Kidney (tissue), 14 donors: ENCODE results near the gene GAN. TPM values are rescaled to one million over a fixed set of nuclear protein-coding genes. Genes with fewer than 3 reads are reported as not detected.

Experiments used
- DNase-seq, 5 donors: peaks; one replicate each; pipeline ENCODE4 v3.0.0-alpha.2; 2013 to 2020
- FAIRE-seq: peaks from 2 replicates; lab custom pipeline; 2012; peaks lifted over from hg19 to GRCh38; lab: Jason Lieb, UNC
- H3K27ac ChIP-seq, 2 donors: one replicate each; pipeline ENCODE4 v1.7.0; 2013; ENCODE audit warnings: low read depth in 2 of 2, low read length in 2 of 2, inconsistent platforms in 1 of 2
- H3K27me3 ChIP-seq: one replicate; pipeline ENCODE4 v1.7.1; 2013; ENCODE audit warnings: low read length, inconsistent platforms; ENCODE audit not compliant: control insufficient read depth, insufficient read depth
- H3K36me3 ChIP-seq, 3 donors: one replicate each; pipeline versions ENCODE4 v1.7.0 to v1.7.1; 2013; ENCODE audit warnings: low read length in 3 of 3, control low read depth in 1 of 3, inconsistent platforms in 1 of 3; ENCODE audit not compliant: insufficient read depth in 3 of 3, control insufficient read depth in 2 of 3
- H3K4me1 ChIP-seq, 3 donors: one replicate each; pipeline versions ENCODE4 v1.7.0 to v1.7.1; 2013; ENCODE audit warnings: low read length in 3 of 3, inconsistent platforms in 1 of 3, low read depth in 1 of 3; ENCODE audit not compliant: control insufficient read depth in 2 of 3, insufficient read depth in 2 of 3
- H3K4me3 ChIP-seq, 3 donors: one replicate each; pipeline versions ENCODE4 v1.7.0 to v1.8.1; 2013; ENCODE audit warnings: low read length in 3 of 3, control low read depth in 1 of 3, inconsistent platforms in 1 of 3
- H3K9ac ChIP-seq, 3 donors: one replicate each; pipeline versions ENCODE4 v1.7.0 to v1.7.1; 2013; ENCODE audit warnings: low read length in 3 of 3, control low read depth in 1 of 3, inconsistent platforms in 1 of 3
- H3K9me3 ChIP-seq, 3 donors: one replicate each; pipeline versions ENCODE4 v1.7.0 to v1.7.1; 2013; ENCODE audit warnings: low read length in 3 of 3, control low read depth in 1 of 3, inconsistent platforms in 1 of 3; ENCODE audit not compliant: control insufficient read depth in 2 of 3, insufficient read depth in 1 of 3
- intact Hi-C: fragments of 100-400 bp; cut with DNase I; formaldehyde crosslinking; loops from one replicate; pipeline ENCODE4 v1.11.1; 2022
- polyA plus RNA-seq: library from polyadenylated mRNA; stranded (reverse); fragments of 350-450 nt; fragmentation: Illumina TruSeq; extraction: RNeasy Lipid Tissue Mini Kit (QIAGEN cat#74804); gene quantifications from one replicate; pipeline ENCODE4 v1.2.3, GENCODE V29; 2014; ENCODE audit warnings: low read depth, low replicate concordance; ENCODE audit not compliant: insufficient read depth
- total RNA-seq: library from RNA; stranded (reverse); fragmentation: NEBNext Ultra II Directional; extraction: Animal tissue kit (Norgen Biotek cat#: 25700); gene quantifications from one replicate; pipeline ENCODE4 v1.2.1, GENCODE V29; 2021
- TF ChIP-seq, protein P1 (sequence below): IDR thresholded peaks from 3 replicates; pipeline ENCODE4 v1.5.1; 2012; ENCODE audit warnings: mild to moderate bottlenecking, moderate library complexity, borderline replicate concordance; ENCODE audit not compliant: insufficient read depth; ENCODE audit errors: extremely low read depth
- donor health status: control.
- donor health status: control.
- donor health status: control.
- donor health status: control.
- donor health status: control.
- donor health status: DM: yes; HTN: yes; CAD: no.
- donor health status: Normal renal cell carcinoma (clear cell type).

GAN gene
- total and polyA plus RNA-seq, 2 donors from 2014 or later = 0.60 to 7.7 TPM

DNA sequence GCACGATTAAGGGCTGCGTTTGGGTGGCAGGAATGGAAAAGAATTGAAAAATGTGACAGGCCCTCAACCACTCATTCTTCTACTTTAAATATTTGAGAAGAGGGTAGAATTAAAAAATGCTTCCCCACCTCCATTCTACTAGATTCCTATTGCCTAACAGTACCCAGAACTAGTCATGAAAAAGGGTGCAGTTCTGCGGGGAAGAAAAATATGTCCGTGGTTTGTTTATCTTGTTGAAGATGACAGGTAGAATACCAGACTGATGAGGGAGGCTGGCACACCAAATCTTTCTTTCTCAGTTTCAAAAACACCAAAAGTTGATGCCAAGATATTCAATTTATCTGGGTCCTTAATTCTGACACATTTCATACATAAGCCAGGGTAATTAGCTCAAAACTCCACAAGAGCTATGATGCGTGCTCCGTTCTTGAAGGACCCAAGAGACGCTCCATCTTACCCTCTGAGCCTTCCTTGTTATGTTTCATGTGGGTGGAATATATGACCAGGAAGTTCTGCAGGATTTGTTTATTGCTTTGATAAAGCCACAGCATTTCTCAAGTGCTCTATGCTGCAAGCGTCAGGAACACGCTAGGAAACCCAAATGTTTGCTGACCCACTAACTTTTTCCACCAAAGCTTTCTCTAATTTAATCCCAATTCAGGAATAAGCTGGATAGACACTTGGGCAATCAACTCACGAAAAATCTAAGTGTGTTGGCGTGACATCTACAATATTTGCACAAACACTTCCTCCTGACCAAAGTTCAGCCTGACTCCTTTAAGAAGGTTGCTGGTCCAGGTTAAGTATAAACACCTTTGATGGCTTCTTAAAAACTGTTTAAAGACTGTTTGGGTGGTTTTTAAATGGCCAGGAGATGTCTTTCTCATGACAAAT, 20.6 kb upstream of the GAN start:
- Histone ChIP-seq H3K9me3 (no peaks in the 10 kb centered on the region), H3K27me3 (no peaks in the 10 kb centered on the region), H3K4me1 (no peaks in the 10 kb centered on the region), H3K4me3 (no peak overlapping the region), H3K27ac (no peak overlapping the region), H3K9ac (no peak overlapping the region), H3K36me3 (no peaks in the 10 kb centered on the region)
- FAIRE-seq (no peak), DNase-seq (no peak)
- TF ChIP-seq, protein P1, sequence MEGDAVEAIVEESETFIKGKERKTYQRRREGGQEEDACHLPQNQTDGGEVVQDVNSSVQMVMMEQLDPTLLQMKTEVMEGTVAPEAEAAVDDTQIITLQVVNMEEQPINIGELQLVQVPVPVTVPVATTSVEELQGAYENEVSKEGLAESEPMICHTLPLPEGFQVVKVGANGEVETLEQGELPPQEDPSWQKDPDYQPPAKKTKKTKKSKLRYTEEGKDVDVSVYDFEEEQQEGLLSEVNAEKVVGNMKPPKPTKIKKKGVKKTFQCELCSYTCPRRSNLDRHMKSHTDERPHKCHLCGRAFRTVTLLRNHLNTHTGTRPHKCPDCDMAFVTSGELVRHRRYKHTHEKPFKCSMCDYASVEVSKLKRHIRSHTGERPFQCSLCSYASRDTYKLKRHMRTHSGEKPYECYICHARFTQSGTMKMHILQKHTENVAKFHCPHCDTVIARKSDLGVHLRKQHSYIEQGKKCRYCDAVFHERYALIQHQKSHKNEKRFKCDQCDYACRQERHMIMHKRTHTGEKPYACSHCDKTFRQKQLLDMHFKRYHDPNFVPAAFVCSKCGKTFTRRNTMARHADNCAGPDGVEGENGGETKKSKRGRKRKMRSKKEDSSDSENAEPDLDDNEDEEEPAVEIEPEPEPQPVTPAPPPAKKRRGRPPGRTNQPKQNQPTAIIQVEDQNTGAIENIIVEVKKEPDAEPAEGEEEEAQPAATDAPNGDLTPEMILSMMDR = no peak
- intact Hi-C loops = no loop called here

DNA sequence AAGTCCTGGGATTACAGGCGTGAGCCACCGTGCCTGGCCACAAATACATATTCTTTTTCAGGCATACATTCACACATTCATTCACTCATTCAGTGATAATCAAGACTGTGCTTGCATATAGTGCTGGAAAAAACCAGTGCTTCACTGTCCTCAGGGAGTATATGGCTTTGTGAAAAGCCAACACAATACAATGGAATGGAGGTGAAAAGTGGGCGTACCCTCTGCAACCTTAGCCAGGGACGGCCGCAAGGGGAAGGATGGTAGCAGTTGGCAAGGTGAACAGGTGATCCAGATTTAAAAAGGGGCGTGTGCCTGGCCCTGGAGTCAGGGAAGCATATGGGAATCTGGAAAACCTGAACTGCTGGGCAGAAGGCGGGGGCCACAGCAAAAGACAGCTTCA, 18.1 kb upstream of the GAN start:
- no peak overlapping the region for H3K27ac ChIP-seq
- H3K4me3 ChIP-seq = no peak overlapping the region
- FAIRE-seq (no peak), DNase-seq (no peak)
- no peaks in the 10 kb centered on the region for H3K9me3 ChIP-seq
- TF ChIP-seq, protein P1 = no peak
- H3K4me1 ChIP-seq = no peaks in the 10 kb centered on the region
- intact Hi-C loops = no loop called here
- H3K36me3 ChIP-seq = no peaks in the 10 kb centered on the region
- H3K9ac ChIP-seq = no peak overlapping the region
- H3K27me3 ChIP-seq = no peaks in the 10 kb centered on the region

DNA sequence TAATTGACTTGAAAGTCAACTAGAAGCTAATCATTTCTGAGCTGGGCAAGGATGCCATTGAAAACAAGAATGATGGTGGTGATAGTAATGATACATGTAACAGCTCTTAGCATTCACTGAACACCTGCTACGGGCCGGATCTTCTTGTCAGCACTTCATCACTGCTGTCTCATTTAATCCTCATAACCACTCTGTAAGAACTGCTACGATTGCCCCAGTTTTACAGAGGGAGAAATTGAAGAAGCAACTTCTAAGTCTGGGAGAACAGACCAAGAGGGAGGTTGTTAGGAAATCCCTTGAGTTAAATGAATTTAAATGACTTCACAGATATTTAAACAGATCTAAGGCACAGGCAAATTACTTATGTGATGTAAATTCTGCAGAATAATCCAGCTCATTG, 7.0 kb upstream of the GAN start:
- no peaks in the 10 kb centered on the region for H3K36me3 ChIP-seq
- TF ChIP-seq, protein P1 = no peak
- no peaks in the 10 kb centered on the region for H3K27me3 ChIP-seq
- intact Hi-C loops = no loop called here
- FAIRE-seq (no peak), DNase-seq (no peak)
- no peaks in the 10 kb centered on the region for H3K9me3 ChIP-seq
- no peaks in the 10 kb centered on the region for H3K4me1 ChIP-seq
- no peak overlapping the region for H3K4me3 ChIP-seq
- no peak overlapping the region for H3K27ac ChIP-seq
- no peak overlapping the region for H3K9ac ChIP-seq
